ENCODE data around the gene MFAP1.
"Not testable (repeated sequence)": the region's sequence is repeated elsewhere in the genome, so short reads cannot be mapped to it uniquely, and the experiment has no call there.

DNA sequence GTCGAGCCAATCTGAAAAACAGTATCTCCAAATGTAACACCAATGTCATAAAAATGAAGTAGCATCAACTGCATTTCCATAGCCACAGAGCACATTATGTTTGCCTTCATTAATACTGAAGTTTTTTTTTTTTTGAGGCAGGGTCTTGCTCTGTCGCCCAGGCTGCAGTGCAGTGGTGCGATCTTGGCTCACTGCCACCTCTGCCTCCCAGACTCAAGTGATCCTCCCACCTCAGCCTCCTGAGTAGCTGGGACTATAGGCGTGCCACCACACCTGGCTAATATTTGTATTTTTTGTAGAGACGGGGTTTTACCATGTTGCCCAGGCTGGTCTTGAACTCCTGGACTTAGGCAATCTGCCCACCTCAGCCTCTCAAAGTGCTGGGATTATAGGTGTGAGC lies 9.4 kb downstream of the MFAP1 start:
- TF ChIP-seq, protein P1, sequence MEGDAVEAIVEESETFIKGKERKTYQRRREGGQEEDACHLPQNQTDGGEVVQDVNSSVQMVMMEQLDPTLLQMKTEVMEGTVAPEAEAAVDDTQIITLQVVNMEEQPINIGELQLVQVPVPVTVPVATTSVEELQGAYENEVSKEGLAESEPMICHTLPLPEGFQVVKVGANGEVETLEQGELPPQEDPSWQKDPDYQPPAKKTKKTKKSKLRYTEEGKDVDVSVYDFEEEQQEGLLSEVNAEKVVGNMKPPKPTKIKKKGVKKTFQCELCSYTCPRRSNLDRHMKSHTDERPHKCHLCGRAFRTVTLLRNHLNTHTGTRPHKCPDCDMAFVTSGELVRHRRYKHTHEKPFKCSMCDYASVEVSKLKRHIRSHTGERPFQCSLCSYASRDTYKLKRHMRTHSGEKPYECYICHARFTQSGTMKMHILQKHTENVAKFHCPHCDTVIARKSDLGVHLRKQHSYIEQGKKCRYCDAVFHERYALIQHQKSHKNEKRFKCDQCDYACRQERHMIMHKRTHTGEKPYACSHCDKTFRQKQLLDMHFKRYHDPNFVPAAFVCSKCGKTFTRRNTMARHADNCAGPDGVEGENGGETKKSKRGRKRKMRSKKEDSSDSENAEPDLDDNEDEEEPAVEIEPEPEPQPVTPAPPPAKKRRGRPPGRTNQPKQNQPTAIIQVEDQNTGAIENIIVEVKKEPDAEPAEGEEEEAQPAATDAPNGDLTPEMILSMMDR (IDR thresholded peaks at IDR 0.05; ENCODE audit: low read depth, low read length): not testable (repeated sequence)
- TF ChIP-seq EZH2phosphoT487 (IDR thresholded peaks at IDR 0.05; ENCODE audit: low read depth): not testable (repeated sequence)
